Thyroid gland (tissue), 4 donors: ENCODE data around the gene PARD3B.

Experiments used
- POLR2A ChIP-seq, 2 donors: fragments of 450-650 bp; IDR thresholded peaks; one replicate each; pipeline ENCODE4 v1.6.1; 2017; ENCODE audit warnings: antibody characterized with exemption in 2 of 2, mild to moderate bottlenecking in 2 of 2, moderate library complexity in 1 of 2
- TF ChIP-seq, protein P1 (sequence below), 6 experiments: fragments of 200-600 bp in 3 of 6; fragments of 450-650 bp in 3 of 6; sonication (generic) in 3 of 6; IDR thresholded peaks; one replicate each; pipeline ENCODE4 v1.5.1; 2016 to 2019; ENCODE audit warnings: antibody characterized with exemption in 6 of 6, mild to moderate bottlenecking in 2 of 6, inconsistent platforms in 1 of 6, moderate library complexity in 1 of 6

DNA sequence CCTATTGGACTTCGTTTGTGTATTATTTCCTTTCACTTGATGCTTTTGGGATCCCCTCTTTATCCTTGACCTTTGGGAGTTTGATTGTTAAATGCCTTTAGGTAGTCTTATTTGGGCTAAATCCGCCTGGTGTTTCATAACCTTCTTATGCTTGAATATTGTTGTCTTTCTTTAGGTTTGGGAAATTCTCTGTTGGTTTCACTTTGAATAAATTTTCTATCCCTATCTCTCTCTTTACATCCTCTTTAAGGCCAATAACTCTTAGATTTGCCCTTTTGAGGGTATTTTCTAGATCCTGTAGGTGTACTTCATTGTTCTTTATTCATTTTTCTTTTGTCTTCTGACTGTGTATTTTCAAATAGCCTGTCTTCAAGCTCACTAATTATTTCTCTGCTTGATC is 354.7 kb downstream of the PARD3B start:
- TF ChIP-seq, protein P1, sequence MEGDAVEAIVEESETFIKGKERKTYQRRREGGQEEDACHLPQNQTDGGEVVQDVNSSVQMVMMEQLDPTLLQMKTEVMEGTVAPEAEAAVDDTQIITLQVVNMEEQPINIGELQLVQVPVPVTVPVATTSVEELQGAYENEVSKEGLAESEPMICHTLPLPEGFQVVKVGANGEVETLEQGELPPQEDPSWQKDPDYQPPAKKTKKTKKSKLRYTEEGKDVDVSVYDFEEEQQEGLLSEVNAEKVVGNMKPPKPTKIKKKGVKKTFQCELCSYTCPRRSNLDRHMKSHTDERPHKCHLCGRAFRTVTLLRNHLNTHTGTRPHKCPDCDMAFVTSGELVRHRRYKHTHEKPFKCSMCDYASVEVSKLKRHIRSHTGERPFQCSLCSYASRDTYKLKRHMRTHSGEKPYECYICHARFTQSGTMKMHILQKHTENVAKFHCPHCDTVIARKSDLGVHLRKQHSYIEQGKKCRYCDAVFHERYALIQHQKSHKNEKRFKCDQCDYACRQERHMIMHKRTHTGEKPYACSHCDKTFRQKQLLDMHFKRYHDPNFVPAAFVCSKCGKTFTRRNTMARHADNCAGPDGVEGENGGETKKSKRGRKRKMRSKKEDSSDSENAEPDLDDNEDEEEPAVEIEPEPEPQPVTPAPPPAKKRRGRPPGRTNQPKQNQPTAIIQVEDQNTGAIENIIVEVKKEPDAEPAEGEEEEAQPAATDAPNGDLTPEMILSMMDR (IDR thresholded peaks at IDR 0.05): no peak
- TF ChIP-seq POLR2A (IDR thresholded peaks at IDR 0.05): no peak
